Lower leg skin (tissue), 3 donors: ENCODE results near the gene PCSK6.

Experiments used
- POLR2A ChIP-seq, 2 donors: fragments of 450-650 bp; IDR thresholded peaks; one replicate each; pipeline ENCODE4 v1.6.1; 2016 to 2017; ENCODE audit warnings: antibody characterized with exemption in 2 of 2, mild to moderate bottlenecking in 1 of 2, moderate library complexity in 1 of 2
- TF ChIP-seq, protein P1 (sequence below), 3 donors: fragments of 450-650 bp; IDR thresholded peaks; one replicate each; pipeline ENCODE4 v1.5.1; 2016; ENCODE audit warnings: antibody characterized with exemption in 3 of 3, mild to moderate bottlenecking in 3 of 3, moderate library complexity in 2 of 3

DNA sequence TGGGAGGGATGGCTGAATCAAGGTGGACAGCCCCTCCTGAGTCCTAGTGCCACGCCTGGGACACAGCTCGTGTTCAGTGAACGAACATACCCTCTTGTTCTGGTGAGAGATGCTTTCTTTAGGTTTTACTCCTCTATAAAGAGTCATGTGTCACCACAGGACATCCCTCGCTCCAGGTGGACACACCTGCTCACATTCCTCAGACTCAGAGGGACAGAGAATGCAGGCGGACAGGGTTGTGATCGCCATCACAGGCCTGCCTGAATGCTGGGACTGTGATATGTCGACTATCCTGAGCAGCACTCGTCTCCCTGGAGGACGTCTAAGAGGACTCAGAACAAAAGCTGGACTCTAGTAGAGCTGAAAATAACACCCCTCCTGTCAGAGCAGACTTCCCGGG lies 98.1 kb downstream of the PCSK6 start:
- TF ChIP-seq, protein P1, sequence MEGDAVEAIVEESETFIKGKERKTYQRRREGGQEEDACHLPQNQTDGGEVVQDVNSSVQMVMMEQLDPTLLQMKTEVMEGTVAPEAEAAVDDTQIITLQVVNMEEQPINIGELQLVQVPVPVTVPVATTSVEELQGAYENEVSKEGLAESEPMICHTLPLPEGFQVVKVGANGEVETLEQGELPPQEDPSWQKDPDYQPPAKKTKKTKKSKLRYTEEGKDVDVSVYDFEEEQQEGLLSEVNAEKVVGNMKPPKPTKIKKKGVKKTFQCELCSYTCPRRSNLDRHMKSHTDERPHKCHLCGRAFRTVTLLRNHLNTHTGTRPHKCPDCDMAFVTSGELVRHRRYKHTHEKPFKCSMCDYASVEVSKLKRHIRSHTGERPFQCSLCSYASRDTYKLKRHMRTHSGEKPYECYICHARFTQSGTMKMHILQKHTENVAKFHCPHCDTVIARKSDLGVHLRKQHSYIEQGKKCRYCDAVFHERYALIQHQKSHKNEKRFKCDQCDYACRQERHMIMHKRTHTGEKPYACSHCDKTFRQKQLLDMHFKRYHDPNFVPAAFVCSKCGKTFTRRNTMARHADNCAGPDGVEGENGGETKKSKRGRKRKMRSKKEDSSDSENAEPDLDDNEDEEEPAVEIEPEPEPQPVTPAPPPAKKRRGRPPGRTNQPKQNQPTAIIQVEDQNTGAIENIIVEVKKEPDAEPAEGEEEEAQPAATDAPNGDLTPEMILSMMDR (IDR thresholded peaks at IDR 0.05) = no peak
- TF ChIP-seq POLR2A (IDR thresholded peaks at IDR 0.05) = no peak
